Gastroesophageal sphincter (tissue), 4 donors: ENCODE data around the gene GALNT18. TPM values are rescaled to one million over a fixed set of nuclear protein-coding genes. Genes with fewer than 3 reads are reported as not detected.
A peak's percentile ranks its signal among the peaks of the same experiment; 100 is the strongest.

Source experiments
- ATAC-seq: fragments of 150-250 bp; one replicate; pipeline ENCODE4 v1.9.1; 2016; ENCODE audit warnings: mild to moderate bottlenecking, moderate library complexity
- H3K27ac ChIP-seq, 4 donors: fragments of 200-600 bp; sonication (generic) in 3 of 4; 1 replicate in 3 of 4; 2 replicates in 1 of 4; pipeline ENCODE4 v1.5.1; 2016 to 2019
- H3K27me3 ChIP-seq: fragments of 200-600 bp; sonication (generic); one replicate; pipeline ENCODE4 v1.5.1; 2019
- H3K36me3 ChIP-seq, 2 donors: fragments of 200-600 bp; sonication (generic); one replicate each; pipeline ENCODE4 v1.5.1; 2019; ENCODE audit warnings: control low read depth in 1 of 2
- H3K4me1 ChIP-seq, 3 donors: fragments of 200-600 bp; sonication (generic); 1 replicate in 2 of 3; 2 replicates in 1 of 3; pipeline ENCODE4 v1.5.1; 2016 to 2019; ENCODE audit warnings: control low read depth in 2 of 3
- H3K4me3 ChIP-seq, 2 donors: fragments of 200-600 bp; sonication (generic); one replicate each; pipeline ENCODE4 v1.5.1; 2019; ENCODE audit warnings: mild to moderate bottlenecking in 1 of 2, moderate library complexity in 1 of 2
- H3K9me3 ChIP-seq, 3 donors: fragments of 200-600 bp; sonication (generic); one replicate each; pipeline ENCODE4 v1.5.1; 2017 to 2019; ENCODE audit warnings: control low read depth in 2 of 3
- CTCF ChIP-seq, 4 experiments: fragments of 200-600 bp in 2 of 4; fragments of 450-650 bp in 2 of 4; sonication (generic) in 1 of 4; IDR thresholded peaks; one replicate each; pipeline ENCODE4 v1.5.1; 2017 to 2019; ENCODE audit warnings: antibody characterized with exemption in 4 of 4, mild to moderate bottlenecking in 2 of 4, moderate library complexity in 2 of 4
- EP300 ChIP-seq: sonication (generic); formaldehyde crosslinking; IDR thresholded peaks from one replicate; pipeline ENCODE4 v1.6.1; 2017; ENCODE audit warnings: antibody characterized with exemption, mild to moderate bottlenecking
- POLR2A ChIP-seq, 2 donors: fragments of 450-650 bp; IDR thresholded peaks; one replicate each; pipeline ENCODE4 v1.6.1; 2017; ENCODE audit warnings: antibody characterized with exemption in 2 of 2, mild to moderate bottlenecking in 2 of 2, moderate library complexity in 1 of 2
- POLR2AphosphoS5 ChIP-seq: sonication (generic); formaldehyde crosslinking; IDR thresholded peaks from one replicate; pipeline ENCODE4 v1.6.1; 2017; ENCODE audit warnings: antibody characterized with exemption
- WGBS, 2 donors: methylation state at CpG; one replicate each; pipeline ENCODE4 v1.1.5; 2018; ENCODE audit warnings: low coverage in 1 of 2; 5-methylcytosine and 5-hydroxymethylcytosine counted together
- total RNA-seq, 4 donors: library from RNA; depleted of rRNA; stranded (reverse); fragments of >200 nt; gene quantifications; one replicate each; pipeline ENCODE4 v1.1.0, GENCODE V29; 2016

Gene GALNT18
- total RNA-seq, 4 donors from 2014 or later, result 16.0 to 65.6 (median 35.2) TPM

GRCh38 chr11:11280826-11281225 is 341.0 kb downstream of the GALNT18 start:
- 100% methylated on average over 1 of the region's 5 CpGs; no CpG with 5 or more reads in 1 of the 2 donors for WGBS, 2 donors
- Histone ChIP-seq H3K27me3 (no peaks in the 10 kb centered on the region), H3K4me1 (peaks cover 0 to 24% (median 0%) of the 10 kb centered on the region in 3 donors), H3K4me3 (no peak overlapping the region), H3K36me3 (no peaks in the 10 kb centered on the region), H3K27ac (no peak overlapping the region), H3K9me3 (no peaks in the 10 kb centered on the region)
- TF ChIP-seq EP300 (no peak), CTCF (IDR thresholded peaks at IDR 0.05) (no peak), POLR2A (IDR thresholded peaks at IDR 0.05) (no peak), POLR2AphosphoS5 (no peak)
- ATAC-seq, result no peak

- Histone ChIP-seq H3K36me3 (no peaks in the 10 kb centered on the region), H3K4me1 (peaks cover 0 to 18% (median 0%) of the 10 kb centered on the region in 3 donors), H3K4me3 (no peak overlapping the region), H3K27ac (no peak overlapping the region), H3K27me3 (no peaks in the 10 kb centered on the region), H3K9me3 (no peaks in the 10 kb centered on the region)
- WGBS, 2 donors, result 67 to 73% methylated on average over 7 to 8 of the region's 11 CpGs
- ATAC-seq, result peak; percentile 5
- TF ChIP-seq CTCF (IDR thresholded peaks at IDR 0.05) (no peak), POLR2A (IDR thresholded peaks at IDR 0.05) (no peak), EP300 (no peak), POLR2AphosphoS5 (no peak)
These were observed 341.7 kb downstream of the GALNT18 start for GRCh38 chr11:11279956-11280689.

GRCh38 chr11:11272254-11272653 is 349.6 kb downstream of the GALNT18 start:
- WGBS, 2 donors, result 100% methylated on average over 1 of the region's 1 CpG; no CpG with 5 or more reads in 1 of the 2 donors
- Histone ChIP-seq H3K36me3 (peaks cover 0 to 23% of the 10 kb centered on the region in 2 donors), H3K4me3 (no peak overlapping the region), H3K4me1 (no peaks in the 10 kb centered on the region), H3K27ac (no peak overlapping the region), H3K9me3 (no peaks in the 10 kb centered on the region), H3K27me3 (no peaks in the 10 kb centered on the region)
- ATAC-seq, result no peak
- TF ChIP-seq POLR2A (IDR thresholded peaks at IDR 0.05) (no peak), CTCF (IDR thresholded peaks at IDR 0.05) (no peak), POLR2AphosphoS5 (no peak), EP300 (no peak)

GRCh38 chr11:11270236-11270775 is 351.5 kb downstream of the GALNT18 start:
- H3K27ac ChIP-seq, result no peak overlapping the region
- H3K4me3 ChIP-seq, result no peak overlapping the region
- 86 to 88% methylated on average over 3 to 4 of the region's 6 CpGs for WGBS, 2 donors
- TF ChIP-seq CTCF (IDR thresholded peaks at IDR 0.05), result no peak
- TF ChIP-seq POLR2A (IDR thresholded peaks at IDR 0.05), result no peak
- peaks cover 0 to 11% (median 0%) of the 10 kb centered on the region in 3 donors for H3K4me1 ChIP-seq
- no peaks in the 10 kb centered on the region for H3K9me3 ChIP-seq
- no peak for ATAC-seq
- peaks cover 0 to 25% of the 10 kb centered on the region in 2 donors for H3K36me3 ChIP-seq
- no peaks in the 10 kb centered on the region for H3K27me3 ChIP-seq

- H3K36me3 ChIP-seq, result peaks cover 0 to 25% of the 10 kb centered on the region in 2 donors
- H3K27me3 ChIP-seq, result no peaks in the 10 kb centered on the region
- TF ChIP-seq POLR2A (IDR thresholded peaks at IDR 0.05), result no peak
- no peak for TF ChIP-seq POLR2AphosphoS5
- TF ChIP-seq EP300, result no peak
- no peak for TF ChIP-seq CTCF (IDR thresholded peaks at IDR 0.05)
- peaks cover 0 to 15% (median 0%) of the 10 kb centered on the region in 3 donors for H3K4me1 ChIP-seq
- H3K4me3 ChIP-seq, result no peak overlapping the region
- ATAC-seq, result no peak
- H3K27ac ChIP-seq, result no peak overlapping the region
- 98% methylated on average over 5 of the region's 5 CpGs; no CpG with 5 or more reads in 1 of the 2 donors for WGBS, 2 donors
- no peaks in the 10 kb centered on the region for H3K9me3 ChIP-seq
These were observed 353.1 kb downstream of the GALNT18 start for GRCh38 chr11:11268706-11269105.
